SIG-M5 (cell line): Measurements from ENCODE around the gene SART1.
"Not testable (repeated sequence)": the region's sequence is repeated elsewhere in the genome, so short reads cannot be mapped to it uniquely, and the experiment has no call there.

Experiments used
- DNase-seq: peaks from one replicate; lab custom pipeline; 2025; lab: John Stamatoyannopoulos, UW

The SART1 gene

DNA sequence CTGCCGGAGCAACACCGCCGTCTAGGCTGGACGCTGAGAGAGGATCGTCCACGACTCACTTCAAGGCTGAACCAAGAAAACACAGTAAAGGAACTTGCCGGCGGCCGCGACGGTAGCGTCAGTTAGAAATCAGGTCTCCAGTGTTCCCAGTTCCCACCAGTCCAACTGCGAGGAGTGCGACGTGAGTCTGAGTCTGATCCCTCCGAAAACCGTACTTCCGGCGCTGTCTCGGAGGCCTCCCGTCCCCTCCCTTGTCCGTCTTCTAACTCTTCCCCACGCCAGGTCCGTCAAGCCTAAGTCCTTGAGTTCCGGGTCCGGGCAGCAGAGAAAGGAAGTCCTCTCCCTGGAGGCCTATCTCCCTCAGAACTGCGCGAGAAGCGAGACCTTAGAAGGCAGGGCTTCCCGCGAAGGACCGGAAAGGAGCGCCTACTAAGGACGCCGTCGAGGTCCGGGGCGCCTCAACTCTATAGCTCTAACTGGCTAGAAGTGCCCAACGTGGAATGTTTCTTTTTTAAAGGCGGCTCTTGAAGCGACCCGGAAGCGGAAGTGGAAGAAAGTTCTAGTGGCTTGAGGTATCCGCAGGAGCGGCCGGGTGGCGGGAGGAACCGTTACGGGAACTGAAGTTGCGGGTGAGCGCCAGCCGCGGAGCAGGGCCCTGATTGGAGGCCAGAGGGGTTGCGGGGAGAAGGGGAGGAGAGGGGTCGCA, 40.6 kb downstream of the SART1 start, which contains the start of the genes BANF1 and EIF1AD:
Gene BANF1 (plus strand): TSS at position 562 of the 706 bp plus-strand sequence. CDS start 748 bp downstream, outside the sequence.
Gene EIF1AD (minus strand): TSS at position 216 of the 706 bp plus-strand sequence. CDS start 1,768 bp downstream, outside the sequence.
- peak; percentile 93 for DNase-seq

DNA sequence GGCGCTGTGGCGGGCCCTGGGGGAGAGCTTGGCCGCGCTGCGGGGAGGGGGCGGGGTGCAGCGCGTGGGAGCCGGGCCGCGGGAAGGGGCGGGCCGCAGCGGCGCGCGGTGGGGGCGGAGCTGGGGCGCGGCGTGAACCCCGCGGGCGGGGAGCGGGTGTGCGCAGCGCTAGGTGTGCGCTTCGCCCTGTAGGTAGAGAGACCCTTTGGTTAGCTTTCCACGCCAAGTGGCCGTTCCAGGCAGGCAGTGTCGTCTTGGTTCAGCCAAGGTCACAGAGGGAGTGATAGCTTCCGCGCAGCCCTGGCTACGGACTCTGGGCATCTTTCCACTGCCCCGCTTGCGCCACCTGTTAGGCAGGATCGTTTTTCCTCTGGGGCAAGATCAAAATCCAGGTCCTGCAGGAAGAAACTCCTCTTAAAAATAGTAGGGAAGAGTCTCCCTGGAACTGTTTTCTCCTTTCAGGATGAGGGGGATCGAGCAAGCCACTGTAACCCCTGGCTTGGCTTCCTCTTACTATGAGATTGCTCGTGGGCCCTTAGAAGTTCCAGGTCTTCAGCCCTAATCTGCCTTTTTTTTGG, 41.2 kb downstream of the SART1 start:
- DNase-seq: no peak

DNA sequence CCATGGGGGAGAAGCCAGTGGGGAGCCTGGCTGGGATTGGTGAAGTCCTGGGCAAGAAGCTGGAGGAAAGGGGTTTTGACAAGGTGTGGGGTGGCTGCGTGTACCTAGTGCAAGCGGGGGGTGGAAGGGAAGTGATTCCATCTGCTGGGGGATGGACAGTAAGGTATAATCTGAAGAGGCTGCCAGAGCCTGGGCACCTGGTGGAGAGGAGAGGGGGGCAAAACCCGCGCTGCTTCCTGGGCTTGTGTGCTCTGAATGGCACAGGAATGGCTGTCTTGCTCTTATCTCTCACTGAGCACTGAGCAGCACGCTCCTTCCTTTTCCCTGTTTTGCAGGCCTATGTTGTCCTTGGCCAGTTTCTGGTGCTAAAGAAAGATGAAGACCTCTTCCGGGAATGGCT, 41.8 kb downstream of the SART1 start:
- no peak for DNase-seq

DNA sequence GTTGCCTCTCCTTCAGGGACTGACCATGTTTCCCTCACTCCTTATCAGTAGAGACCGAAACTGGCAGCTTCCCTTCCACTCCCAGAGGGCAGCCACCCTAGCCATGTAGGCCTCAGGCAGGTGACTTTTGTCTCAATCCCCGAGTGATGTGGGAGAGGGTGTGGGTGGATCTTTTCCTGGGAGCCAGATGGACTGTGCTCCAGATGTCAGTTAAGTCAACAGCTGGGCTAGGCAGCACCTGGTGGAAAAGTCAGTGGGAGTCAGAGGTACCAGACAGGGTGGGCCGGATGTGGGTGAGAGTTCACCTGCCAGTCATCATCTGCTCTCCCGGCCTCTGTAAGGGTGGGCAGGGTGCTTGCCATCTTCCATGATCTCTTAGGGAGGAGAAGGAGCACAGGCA, 42.7 kb downstream of the SART1 start:
- DNase-seq: no peak

DNA sequence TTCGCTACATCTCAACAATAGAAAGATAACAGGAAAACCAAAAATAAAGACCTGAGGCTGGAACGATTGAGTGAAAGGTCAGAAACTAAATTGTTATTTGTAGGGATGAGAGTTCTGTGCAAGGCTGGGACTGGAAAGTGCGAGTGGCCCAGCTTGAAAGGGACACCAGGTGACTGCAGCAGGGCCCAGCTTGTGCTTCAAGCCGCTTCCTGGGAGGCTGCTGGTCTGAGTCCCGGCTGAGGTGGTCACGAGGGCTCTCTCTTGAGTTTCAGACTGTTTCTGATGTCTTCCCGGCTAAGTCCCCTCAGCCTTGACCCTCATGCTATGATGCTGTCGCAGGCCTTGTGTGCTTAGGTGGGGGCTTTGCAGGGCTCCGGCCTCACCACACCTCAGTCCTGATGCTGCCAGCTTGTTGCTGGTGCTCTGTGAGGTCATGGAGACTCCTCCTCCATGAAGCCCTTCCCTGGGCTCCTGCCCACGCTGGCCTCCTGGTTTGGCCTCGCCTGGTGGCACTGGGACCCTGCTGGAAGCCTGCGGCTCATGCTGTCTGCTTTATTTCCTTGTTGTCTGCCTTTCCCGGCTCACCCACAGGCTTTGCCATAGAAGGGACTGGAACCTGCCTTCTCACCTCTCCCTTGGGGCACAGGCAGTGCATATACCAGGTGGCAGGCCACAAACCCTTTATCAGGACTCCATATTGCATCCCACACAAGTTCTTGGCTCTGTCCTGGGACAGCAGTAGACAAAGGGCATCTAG, 44.8 kb downstream of the SART1 start:
- no peak for DNase-seq

DNA sequence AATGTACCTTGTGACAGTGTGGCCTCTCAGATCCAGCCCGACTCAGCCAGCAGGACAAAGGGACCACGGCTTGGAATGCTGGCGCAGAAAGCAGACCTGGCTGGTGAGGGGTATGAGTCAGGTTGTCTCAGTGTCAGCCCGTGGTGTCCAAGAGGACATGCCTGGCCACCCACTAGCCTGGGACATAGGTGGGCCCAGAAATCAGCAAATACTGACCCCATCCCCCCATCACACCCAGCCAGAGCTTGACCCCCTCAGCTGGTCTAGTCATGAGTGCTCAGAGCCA, 45.3 kb downstream of the SART1 start:
- no peak for DNase-seq

DNA sequence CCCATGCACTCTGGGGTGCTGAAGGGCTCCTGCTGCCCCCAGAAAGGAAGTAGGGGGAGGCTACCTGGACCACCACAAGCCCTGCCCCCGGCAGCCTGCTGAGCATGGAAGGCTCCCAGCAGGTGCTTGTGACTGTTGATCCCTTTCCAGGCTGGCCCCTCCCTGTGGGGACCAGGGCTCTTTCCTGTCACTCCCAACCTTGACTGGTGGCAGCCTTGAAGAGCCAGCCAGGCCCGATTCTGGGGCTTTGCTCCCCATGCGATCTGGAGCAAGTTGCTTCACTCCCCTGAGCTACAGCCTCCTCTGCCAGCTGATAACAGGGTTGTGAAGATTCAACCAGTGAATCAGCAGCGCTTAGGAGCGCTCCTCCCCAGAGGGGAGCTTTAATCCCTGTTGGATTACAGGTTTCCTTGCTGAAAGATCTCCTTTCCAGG, 45.7 kb downstream of the SART1 start:
- DNase-seq: no peak

DNA sequence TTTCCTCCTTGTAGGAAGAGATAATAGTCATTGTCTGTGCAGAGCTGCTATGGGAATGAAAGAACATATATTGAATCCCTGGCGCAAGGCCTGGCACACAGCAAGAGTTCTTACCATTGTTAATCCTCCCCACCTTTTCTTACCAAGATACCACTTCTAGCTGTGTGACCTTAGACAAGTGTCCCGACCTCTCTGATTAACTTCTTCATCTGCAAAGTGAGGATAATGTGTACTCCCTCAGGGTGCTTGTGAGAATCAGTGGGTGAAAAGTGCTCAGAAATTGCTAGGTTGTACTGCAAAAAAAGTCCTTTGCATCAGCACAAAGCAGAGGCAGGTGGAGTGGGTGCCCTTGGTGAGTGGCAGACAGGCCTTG, 46.5 kb downstream of the SART1 start:
- DNase-seq: no peak

DNA sequence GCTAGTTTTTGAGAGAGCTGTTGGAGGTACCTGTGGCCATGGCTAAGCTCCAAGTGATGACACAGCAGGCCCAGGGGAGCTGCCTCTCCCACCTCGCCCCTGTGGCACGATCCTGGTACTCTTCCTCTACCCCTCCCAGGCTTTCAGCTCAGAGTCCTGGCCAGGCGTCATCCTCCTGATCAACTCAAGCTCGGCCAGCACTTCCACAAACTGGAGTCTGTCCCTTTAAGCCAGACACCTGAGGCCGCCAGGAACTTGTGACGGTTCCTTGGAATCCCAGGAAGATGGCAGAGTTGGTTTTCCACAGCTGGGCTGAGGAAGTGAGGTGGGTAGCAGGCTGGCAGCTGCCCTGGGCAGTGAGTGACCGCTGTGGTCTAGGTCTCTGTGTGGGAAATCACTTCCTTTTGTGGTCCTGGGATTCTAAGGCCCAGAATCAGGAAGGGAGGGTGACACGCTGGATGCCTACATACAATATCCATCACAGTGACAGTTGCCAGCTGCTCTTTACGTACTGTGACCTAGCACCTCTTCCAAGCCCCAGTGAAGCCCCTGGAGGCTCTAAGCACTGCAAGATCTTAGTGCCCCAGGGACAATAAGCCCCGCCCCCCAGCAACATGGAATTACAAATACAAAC, 47.1 kb downstream of the SART1 start:
- DNase-seq: no peak

DNA sequence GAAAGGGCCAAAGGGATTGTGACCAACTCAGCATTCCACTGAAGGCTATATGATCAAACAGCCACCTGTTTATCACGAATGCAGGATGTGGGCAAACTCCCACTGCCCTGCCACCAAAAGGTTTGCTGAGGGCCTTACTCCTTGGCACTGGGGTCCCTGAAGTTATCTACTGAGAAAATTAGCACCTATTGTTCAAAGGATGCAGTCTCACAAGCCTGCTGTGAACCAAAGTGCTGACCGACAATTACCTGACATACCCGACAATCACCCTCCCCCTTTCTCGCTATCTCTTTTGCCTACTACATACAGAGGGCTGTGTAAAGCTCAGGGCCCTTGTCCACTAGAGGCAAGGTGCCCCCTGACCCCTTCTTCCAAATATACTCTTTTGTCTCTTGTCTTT, 48.5 kb downstream of the SART1 start:
- DNase-seq: not testable (repeated sequence)

DNA sequence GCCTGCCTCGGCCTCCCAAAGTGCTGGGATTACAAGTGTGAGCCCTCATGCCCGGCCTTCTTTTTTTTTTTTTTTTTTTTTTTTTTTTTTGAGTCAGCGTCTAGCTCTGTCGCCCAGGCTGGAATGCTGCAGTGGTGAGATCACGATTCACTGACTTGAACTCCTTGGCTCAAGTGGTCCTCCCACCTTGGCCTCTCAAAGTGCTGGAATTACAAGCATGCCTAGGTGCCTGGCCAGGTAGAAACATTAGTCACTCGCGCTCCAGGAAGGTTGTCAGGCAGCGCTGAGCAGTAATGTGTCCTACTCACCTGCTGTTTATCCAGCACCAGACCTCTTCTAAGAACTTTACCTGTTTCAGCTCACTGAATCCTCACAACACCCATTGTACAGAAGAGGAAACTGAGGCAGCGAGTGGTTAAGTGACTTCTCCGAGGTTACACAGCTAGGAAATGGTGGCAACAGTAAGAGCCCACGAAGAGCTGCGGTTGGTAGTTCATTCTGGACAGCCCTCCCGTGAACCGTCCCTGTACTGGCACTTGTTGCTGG, 49.8 kb downstream of the SART1 start:
- DNase-seq: no peak

DNA sequence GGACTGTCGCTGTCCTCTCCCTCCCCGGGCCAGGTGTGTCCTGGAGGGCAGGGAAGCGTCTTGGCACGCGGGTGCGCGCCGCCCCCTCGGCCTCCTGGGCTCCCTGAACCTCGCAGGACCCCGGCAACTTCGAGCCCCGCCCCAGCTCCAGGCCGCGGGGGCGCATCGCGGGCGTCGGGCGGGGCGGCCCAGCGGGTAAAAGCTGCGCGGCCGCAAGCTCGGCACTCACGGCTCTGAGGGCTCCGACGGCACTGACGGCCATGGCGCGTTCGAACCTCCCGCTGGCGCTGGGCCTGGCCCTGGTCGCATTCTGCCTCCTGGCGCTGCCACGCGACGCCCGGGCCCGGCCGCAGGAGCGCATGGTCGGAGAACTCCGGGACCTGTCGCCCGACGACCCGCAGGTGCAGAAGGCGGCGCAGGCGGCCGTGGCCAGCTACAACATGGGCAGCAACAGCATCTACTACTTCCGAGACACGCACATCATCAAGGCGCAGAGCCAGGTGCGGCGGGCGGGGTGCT, 50.3 kb downstream of the SART1 start, which contains the start of gene CST6:
Gene CST6 (plus strand): TSS at position 224 of the 519 bp plus-strand sequence. CDS start 37 bp downstream, at position 261.
- DNase-seq: no peak

DNA sequence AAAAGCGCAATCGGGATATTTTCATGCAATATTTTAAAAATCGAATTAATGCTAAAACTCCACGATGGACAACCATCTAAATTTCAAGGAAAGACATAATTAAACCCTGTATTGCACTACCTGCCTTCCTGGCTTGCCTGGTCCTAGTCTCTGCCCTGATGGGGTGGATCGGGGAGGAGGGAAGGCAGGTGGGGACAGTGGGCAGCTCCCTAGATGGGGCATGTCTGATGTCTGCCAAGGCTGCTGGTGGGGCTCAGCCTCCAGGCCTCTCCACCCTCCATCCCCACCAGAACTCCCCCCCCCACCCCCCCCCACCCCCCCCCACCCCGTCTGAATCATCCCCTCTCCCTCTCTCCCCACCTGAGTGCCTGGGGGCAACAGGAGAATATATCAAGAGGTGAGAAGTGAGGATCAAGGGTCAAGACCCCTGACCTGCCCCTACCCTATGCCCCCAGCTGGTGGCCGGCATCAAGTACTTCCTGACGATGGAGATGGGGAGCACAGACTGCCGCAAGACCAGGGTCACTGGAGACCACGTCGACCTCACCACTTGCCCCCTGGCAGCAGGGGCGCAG, 50.9 kb downstream of the SART1 start:
- no peak for DNase-seq

DNA sequence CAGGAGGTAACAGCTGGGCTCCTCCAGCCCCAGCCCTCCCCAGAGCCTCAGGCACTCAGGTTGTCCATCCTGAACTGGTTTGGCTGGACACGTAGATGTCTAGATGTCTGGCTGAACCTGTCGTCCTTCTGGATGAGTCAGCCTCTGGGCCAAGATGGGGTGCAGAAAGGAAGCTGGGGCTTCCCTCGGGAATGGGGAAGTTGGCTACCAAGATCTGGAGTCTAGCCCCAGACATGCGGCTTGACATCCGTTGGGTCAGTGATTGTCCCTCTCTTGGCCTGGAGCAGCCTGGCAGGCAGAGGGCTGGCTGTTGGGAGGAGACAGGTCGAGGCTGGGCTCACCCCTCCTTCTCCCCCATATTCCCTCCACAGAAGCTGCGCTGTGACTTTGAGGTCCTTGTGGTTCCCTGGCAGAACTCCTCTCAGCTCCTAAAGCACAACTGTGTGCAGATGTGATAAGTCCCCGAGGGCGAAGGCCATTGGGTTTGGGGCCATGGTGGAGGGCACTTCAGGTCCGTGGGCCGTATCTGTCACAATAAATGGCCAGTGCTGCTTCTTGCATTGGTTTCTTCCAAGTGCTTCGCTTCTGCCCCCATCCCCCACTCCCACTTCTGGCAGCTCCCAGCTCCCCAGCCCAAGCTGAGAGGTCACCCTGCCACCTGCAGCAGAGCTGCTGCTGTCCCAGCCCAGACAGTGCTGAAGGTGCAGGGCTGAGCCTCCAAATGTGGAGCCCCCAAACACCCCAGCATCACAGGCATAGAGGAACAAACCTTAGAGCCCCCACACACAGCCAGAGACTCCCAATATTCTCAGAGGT, 51.6 kb downstream of the SART1 start:
- DNase-seq: no peak

DNA sequence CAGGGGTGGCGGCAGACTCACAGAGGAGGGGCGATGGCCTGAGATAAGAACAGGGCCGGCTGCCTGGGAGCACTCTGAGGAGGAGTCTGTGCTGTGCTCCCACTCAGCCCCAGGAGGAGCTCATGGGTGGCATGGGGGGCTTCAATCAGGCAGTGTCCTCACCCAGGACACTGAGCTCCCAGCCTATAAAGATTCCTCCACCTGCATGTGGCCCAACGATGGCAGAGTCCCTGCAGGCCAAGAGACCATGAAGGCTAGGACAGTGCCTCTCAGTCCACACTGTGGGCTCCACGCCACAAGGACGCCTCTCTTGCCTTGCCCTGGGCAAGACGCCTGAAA, 52.2 kb downstream of the SART1 start:
- no peak for DNase-seq

DNA sequence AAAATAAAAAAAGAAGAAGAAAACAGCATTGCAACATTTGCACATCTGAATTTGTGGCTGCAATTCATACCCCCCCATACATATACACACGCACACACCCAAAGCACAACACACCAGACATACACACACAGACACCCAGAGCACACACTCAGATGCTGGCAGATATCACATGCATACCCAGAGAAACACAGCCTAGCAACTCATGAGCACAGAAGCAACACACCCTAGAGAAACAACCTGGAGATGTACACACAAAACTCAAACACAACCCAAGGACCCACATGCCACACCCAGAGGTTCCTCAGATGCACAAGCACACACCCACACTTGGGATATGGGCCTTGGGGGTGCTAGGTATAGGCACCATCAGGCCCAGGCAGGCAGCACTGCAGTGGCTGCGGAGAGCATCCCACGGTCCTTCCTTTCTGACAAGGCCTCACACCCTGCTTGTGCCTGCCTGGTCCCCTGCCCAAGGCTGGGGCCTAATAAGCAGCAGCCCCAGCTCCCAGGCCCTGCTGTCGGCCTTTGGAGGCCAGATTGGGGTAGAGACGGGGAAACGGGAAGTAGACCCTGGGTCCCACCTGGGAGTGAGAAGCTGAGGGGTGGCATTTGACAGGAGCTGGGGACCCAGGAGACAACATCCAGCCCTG, 53.4 kb downstream of the SART1 start:
- no peak for DNase-seq

DNA sequence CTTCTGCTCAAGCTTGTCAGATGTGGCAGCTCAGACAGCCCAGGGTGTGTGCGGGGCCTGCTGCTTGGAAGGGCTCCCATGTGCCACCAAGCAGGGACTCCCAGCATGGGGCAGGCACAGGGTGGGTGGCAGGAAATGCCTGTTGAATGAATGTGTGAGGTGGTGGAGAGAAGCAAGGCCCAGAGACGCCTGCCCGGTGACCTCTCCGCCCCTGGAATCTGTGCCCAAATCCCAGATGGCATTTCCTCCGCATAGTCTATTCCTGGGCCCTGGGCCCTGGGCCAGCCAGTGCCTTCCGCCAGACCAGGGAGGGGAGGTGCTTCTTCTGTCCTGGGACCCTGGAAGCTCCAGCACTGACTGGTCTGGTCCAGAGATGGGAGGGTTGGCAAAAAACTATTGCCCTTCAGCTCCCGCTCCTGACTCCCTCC, 53.9 kb downstream of the SART1 start:
- DNase-seq: no peak

DNA sequence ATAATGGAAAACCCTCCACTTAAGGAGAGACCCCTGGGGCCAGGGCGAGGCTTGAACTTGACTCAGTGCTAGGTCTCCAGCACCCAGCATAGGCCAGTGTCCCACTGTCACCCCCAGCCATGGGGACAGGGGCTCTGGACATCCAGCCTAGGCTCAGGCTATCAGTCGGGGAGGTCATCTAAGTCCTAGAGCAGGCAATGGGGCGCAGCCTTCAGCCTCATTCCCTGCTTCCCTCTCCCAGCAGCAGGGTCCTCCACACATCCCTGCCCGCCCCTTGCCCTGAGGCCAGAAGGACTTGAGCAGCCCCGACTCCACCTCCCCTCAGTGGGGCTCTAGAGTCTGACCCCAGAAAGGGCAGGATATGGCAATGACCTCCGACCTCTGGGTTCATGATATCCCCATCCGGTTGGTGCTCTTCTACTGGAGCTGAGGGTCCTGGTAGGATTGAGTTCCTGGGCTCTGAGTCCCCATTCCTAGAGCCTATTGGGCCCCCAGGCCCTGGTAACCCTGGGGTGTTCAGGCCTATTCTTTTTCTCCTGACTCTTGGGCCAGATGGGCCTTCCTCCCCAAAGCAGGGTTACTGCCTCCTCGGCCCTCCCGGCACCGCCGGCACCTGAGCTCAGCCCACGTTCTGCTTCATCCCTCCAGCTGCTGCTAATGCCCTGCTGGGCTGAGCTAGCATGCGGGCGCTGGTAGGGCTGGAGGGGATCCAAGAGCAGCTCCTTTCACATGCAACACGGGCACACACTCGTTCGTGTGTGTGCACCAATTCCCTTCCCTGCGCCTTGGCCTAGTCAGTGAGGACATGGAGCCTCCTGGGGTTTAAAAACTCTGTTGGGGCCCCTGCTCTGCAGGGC, 54.6 kb downstream of the SART1 start:
- DNase-seq: no peak

DNA sequence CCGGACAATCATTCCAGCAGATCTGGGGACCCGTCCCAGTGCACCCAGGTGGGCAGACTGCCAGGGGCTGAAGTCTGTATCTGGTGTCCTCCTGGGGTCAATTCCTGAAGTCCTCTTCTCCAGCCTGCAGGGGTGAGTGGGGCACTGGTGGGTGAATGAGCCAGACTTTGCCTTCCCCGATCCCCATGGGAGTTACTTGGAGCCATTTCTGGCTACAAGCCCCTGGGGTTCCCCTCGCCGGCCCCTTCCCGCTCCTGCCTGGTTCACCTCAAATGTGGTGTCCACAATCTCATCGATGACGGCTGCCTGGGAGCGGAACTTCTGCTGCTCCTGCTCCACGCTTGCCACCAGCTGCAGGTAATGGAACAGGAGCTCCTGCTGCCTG, 55.3 kb downstream of the SART1 start:
- DNase-seq: no peak

DNA sequence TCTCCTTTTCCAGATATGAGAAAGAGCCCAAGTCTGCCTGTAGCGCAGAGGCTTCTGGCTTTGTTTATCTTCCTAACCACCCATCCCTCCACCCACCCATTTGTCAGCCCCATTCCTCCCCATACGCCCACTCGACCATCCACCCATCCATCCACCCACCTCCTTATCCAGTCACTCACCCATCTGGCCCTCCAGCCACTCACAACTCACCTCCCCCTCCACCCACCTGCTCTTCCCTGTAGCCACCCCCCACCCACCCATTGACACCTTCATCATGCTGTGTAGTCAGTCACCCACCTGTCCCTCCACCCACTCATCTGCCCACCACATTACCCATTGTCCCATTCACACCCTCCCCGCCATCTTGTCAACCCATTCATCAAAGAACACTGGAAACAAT, 55.8 kb downstream of the SART1 start:
- no peak for DNase-seq
